Measurements from ENCODE around the gene ELMO1.

DNA sequence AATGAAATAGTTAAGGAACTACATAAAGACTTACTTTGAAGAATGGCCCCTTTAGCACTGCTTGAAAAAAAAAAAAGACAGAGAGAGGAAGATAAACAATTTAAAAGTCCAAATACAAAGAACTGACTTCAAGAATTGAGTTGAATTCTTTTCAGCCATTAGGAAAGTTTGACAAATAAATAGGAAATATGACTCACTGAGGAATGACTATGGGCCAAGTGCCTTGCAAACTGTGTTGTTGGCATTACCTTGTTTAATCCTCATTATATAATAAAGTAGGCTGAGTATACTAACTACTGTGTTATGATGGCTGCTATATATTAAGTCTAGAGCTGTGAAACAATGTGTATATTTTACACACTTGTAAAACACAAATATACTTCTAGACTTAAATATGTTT lies 151.1 kb downstream of the ELMO1 start:
- no peak for TF ChIP-seq POLR2AphosphoS5 (IDR thresholded peaks at IDR 0.05)
- TF ChIP-seq, protein P1, sequence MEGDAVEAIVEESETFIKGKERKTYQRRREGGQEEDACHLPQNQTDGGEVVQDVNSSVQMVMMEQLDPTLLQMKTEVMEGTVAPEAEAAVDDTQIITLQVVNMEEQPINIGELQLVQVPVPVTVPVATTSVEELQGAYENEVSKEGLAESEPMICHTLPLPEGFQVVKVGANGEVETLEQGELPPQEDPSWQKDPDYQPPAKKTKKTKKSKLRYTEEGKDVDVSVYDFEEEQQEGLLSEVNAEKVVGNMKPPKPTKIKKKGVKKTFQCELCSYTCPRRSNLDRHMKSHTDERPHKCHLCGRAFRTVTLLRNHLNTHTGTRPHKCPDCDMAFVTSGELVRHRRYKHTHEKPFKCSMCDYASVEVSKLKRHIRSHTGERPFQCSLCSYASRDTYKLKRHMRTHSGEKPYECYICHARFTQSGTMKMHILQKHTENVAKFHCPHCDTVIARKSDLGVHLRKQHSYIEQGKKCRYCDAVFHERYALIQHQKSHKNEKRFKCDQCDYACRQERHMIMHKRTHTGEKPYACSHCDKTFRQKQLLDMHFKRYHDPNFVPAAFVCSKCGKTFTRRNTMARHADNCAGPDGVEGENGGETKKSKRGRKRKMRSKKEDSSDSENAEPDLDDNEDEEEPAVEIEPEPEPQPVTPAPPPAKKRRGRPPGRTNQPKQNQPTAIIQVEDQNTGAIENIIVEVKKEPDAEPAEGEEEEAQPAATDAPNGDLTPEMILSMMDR (IDR thresholded peaks at IDR 0.05): no peak
- TF ChIP-seq POLR2A (IDR thresholded peaks at IDR 0.05): no peak
